HepG2 (cell line): ENCODE data around the gene PYDC2. TPM values are rescaled to one million over a fixed set of nuclear protein-coding genes. Genes with fewer than 3 reads are reported as not detected.

Experiments used
- ATAC-seq: fragments of 200-7000 bp; cut with Tn5 transposase; 3 replicates; pipeline ENCODE4 v1.9.1; 2020; ENCODE audit warnings: mild to moderate bottlenecking, moderate library complexity
- BruUV-seq: library from RNA; stranded (reverse); fragments of 400-500 nt; replicated peaks from 2 replicates; lab custom pipeline; 2021; lab: Mats Ljungman, UMichigan
- CTCF ChIA-PET: fragments of 300-600 bp; formaldehyde crosslinking; extraction: SDS; loops from one replicate; lab custom pipeline; 2021; ENCODE audit warnings: low total read pairs, inconsistent platforms, low intra/inter-chr PET ratio; lab: Yijun Ruan, JAX
- POLR2A ChIA-PET: fragments of 350-600 bp; sonication (Branson Sonifier 250); formaldehyde crosslinking; loops from one replicate; lab custom pipeline; 2020; ENCODE audit warnings: antibody characterized with exemption, inconsistent platforms; lab: Yijun Ruan, JAX
- DNase-seq: peaks from one replicate; pipeline ENCODE4 v3.0.0-alpha.2; 2015; ENCODE audit warnings: low spot score
- FAIRE-seq: peaks from 3 replicates; lab custom pipeline; 2011; peaks lifted over from hg19 to GRCh38; lab: Jason Lieb, UNC
- H2AFZ ChIP-seq: one replicate; pipeline ENCODE4 v1.6.1; 2011; ENCODE audit warnings: low read length, inconsistent platforms
- H3K27ac ChIP-seq: fragments of 300-600 bp; 3 replicates; pipeline ENCODE4 v1.8.0; 2011; ENCODE audit warnings: mixed run types, mild to moderate bottlenecking, mixed read lengths, low read length, inconsistent platforms; ENCODE audit not compliant: insufficient read depth; ENCODE audit errors: extremely low read length
- H3K27me3 ChIP-seq, 2 experiments: fragments of 200-600 bp in 1 of 2; 2 replicates in 1 of 2; 3 replicates in 1 of 2; pipeline versions ENCODE4 v1.6.0 to v1.8.0; 2011; ENCODE audit warnings: low read length in 2 of 2, mild to moderate bottlenecking in 2 of 2, moderate library complexity in 2 of 2, inconsistent platforms in 1 of 2; ENCODE audit not compliant: insufficient read depth in 2 of 2, control insufficient read depth in 1 of 2
- H3K36me3 ChIP-seq, 2 experiments: fragments of 200-600 bp in 1 of 2; replicated peaks in 1 of 2; 2 replicates in 1 of 2; 3 replicates in 1 of 2; pipeline versions ENCODE4 v1.5.1 to v1.8.0; 2011; ENCODE audit warnings: low read length in 2 of 2, inconsistent platforms in 1 of 2; ENCODE audit not compliant: insufficient read depth in 2 of 2, control insufficient read depth in 1 of 2
- H3K4me1 ChIP-seq: 2 replicates; pipeline ENCODE4 v1.5.1; 2012; ENCODE audit warnings: low read length, inconsistent platforms; ENCODE audit not compliant: insufficient read depth
- H3K4me2 ChIP-seq: 2 replicates; pipeline ENCODE4 v1.6.0; 2011; ENCODE audit warnings: low read depth, low read length, inconsistent platforms
- H3K4me3 ChIP-seq, 3 experiments: fragments of 200-600 bp in 1 of 3; sonication (generic), shearing (Covaris generic) in 1 of 3; replicated peaks in 1 of 3; 2 replicates each; pipeline ENCODE4 v1.5.1; 2011 to 2016; ENCODE audit warnings: low read length in 3 of 3, inconsistent platforms in 2 of 3, low read depth in 2 of 3, mild to moderate bottlenecking in 2 of 3, control low read depth in 1 of 3, mixed read lengths in 1 of 3; ENCODE audit not compliant: insufficient read depth in 1 of 3
- H3K79me2 ChIP-seq: one replicate; pipeline ENCODE4 v1.6.1; 2011; ENCODE audit warnings: low read length, inconsistent platforms; ENCODE audit not compliant: insufficient read depth
- H3K9ac ChIP-seq: 2 replicates; pipeline ENCODE4 v1.6.0; 2011; ENCODE audit warnings: mild to moderate bottlenecking, low read depth, low read length, inconsistent platforms; ENCODE audit not compliant: insufficient read depth
- H3K9me3 ChIP-seq: 2 replicates; pipeline ENCODE4 v1.5.1; 2012; ENCODE audit warnings: mild to moderate bottlenecking, low read length
- H4K20me1 ChIP-seq: 2 replicates; pipeline ENCODE4 v1.6.0; 2011; ENCODE audit warnings: inconsistent platforms, mild to moderate bottlenecking, low read length, moderate library complexity; ENCODE audit not compliant: insufficient read depth
- DPF2 ChIP-seq: sonication (generic); formaldehyde crosslinking; IDR thresholded peaks from 2 replicates; pipeline ENCODE4 v1.4.0; 2020; ENCODE audit warnings: mild to moderate bottlenecking, low read depth, missing genetic modification reagents, borderline replicate concordance
- JUN ChIP-seq: sonication (generic); formaldehyde crosslinking; IDR thresholded peaks from 2 replicates; pipeline ENCODE4 v1.4.0; 2020; ENCODE audit warnings: mild to moderate bottlenecking, missing genetic modification reagents
- KLF11 ChIP-seq: IDR thresholded peaks from 2 replicates; pipeline ENCODE4 v1.6.1; 2016; ENCODE audit warnings: missing compliant biosample characterization
- MEIS2 ChIP-seq: sonication (generic); formaldehyde crosslinking; IDR thresholded peaks from 2 replicates; pipeline ENCODE4 v1.9.0; 2021; ENCODE audit warnings: mild to moderate bottlenecking, missing genetic modification reagents
- PCBP2 ChIP-seq: fragments of 200-400 bp; formaldehyde crosslinking; optimal IDR thresholded peaks from 2 replicates; pipeline ENCODE3; 2018; ENCODE audit warnings: low read length, low read depth; ENCODE audit not compliant: poor library complexity, severe bottlenecking
- RAD51 ChIP-seq: fragments of 450-650 bp; IDR thresholded peaks from 2 replicates; pipeline ENCODE4 v1.6.1; 2016; ENCODE audit warnings: borderline replicate concordance
- SP4 ChIP-seq: sonication (generic); formaldehyde crosslinking; IDR thresholded peaks from 2 replicates; pipeline ENCODE4 v1.8.1; 2023; ENCODE audit warnings: mild to moderate bottlenecking, missing genetic modification reagents
- TBX3 ChIP-seq: fragments of 450-650 bp; IDR thresholded peaks from 2 replicates; pipeline ENCODE4 v1.6.1; 2017; ENCODE audit warnings: antibody characterized with exemption, mild to moderate bottlenecking, inconsistent platforms, borderline replicate concordance
- XRCC5 ChIP-seq: fragments of 200-400 bp; formaldehyde crosslinking; optimal IDR thresholded peaks from 2 replicates; pipeline ENCODE3; 2017; ENCODE audit warnings: mild to moderate bottlenecking, low read length
- ZBTB25 ChIP-seq: IDR thresholded peaks from 2 replicates; pipeline ENCODE4 v1.6.1; 2018; ENCODE audit warnings: missing genetic modification reagents
- ZNF572 ChIP-seq: sonication (generic); formaldehyde crosslinking; IDR thresholded peaks from 2 replicates; pipeline ENCODE4 v1.5.1; 2020; ENCODE audit warnings: mild to moderate bottlenecking, missing genetic modification reagents
- WGBS: methylation state at CpG from one replicate; pipeline ENCODE4 v1.1.6; 2017; ENCODE audit warnings: low lambda C conversion rate; 5-methylcytosine and 5-hydroxymethylcytosine counted together
- in situ Hi-C: cut with HindIII; loops from 2 replicates; pipeline ENCODE4 v1.10.0; 2017; ENCODE audit warnings: low pct_unique_long_range_greater_than_20kb; ENCODE audit not compliant: extremely low pct_ligation_motif_present
- intact Hi-C: fragments of 100-400 bp; cut with micrococcal nuclease; formaldehyde crosslinking; loops from one replicate; pipeline ENCODE4 v1.10.0; 2022; ENCODE audit not compliant: unreplicated experiment
- polyA plus RNA-seq, 8 experiments: library from polyadenylated mRNA; depleted of rRNA in 3 of 8; stranded (reverse) in 7 of 8; unstranded in 1 of 8; fragments of >200 nt; fragmentation: Illumina TruSeq in 4 of 8; extraction: Trizol in 4 of 8; gene quantifications; 2 replicates each; pipeline versions ENCODE4 v1.2.1 to v1.2.3, GENCODE V29; 2011 to 2016; ENCODE audit warnings: low read depth in 4 of 8, missing spikeins in 1 of 8, mixed read lengths in 1 of 8; ENCODE audit not compliant: insufficient read depth in 1 of 8
- total RNA-seq, 5 experiments: library from RNA; depleted of rRNA; stranded (reverse); fragments of >200 nt; fragmentation: Illumina TruSeq; extraction: Trizol; gene quantifications; 2 replicates each; pipeline ENCODE4 v1.2.3, GENCODE V29; 2016; ENCODE audit warnings: low read depth in 1 of 5

The PYDC2 gene
- total and polyA plus RNA-seq, 2 of the 13 experiments (the other 11 are each of a cell fraction or from before 2014, with no cell fraction given), result not detected

- Histone ChIP-seq H3K36me3 (no peaks in the 10 kb centered on the region), H3K4me3 (no peak overlapping the region), H3K9me3 (no peaks in the 10 kb centered on the region; the same call in 1 of the 2 replicates), H3K79me2 (no peaks in the 10 kb centered on the region), H2AFZ (no peak overlapping the region), H3K27ac (no peak overlapping the region), H3K4me1 (no peaks in the 10 kb centered on the region), H3K4me2 (no peak overlapping the region), H4K20me1 (no peaks in the 10 kb centered on the region), H3K9ac (no peak overlapping the region), H3K27me3 (no peaks in the 10 kb centered on the region)
- ChIA-PET POLR2A (no interaction called here), CTCF (no interaction called here)
- no peak for FAIRE-seq
- in situ Hi-C loops, result no loop called here
- no TSS peak for BruUV-seq
- no peak for ATAC-seq
- WGBS, result 21% methylated on average over 2 of the region's 2 CpGs
- TF ChIP-seq ZBTB25, result no peak
- no peak for TF ChIP-seq ZNF572 (CRISPR knock-in tag)
- TF ChIP-seq PCBP2, result no peak
- TF ChIP-seq KLF11 (CRISPR knock-in tag), result no peak
- no peak for TF ChIP-seq JUN (CRISPR knock-in tag)
- TF ChIP-seq RAD51, result no peak
- TF ChIP-seq SP4 (CRISPR knock-in tag), result no peak
- TF ChIP-seq DPF2 (CRISPR knock-in tag), result no peak
- TF ChIP-seq XRCC5, result no peak
- no peak for TF ChIP-seq TBX3
- no peak for TF ChIP-seq MEIS2 (CRISPR knock-in tag)
- no peak for DNase-seq
- intact Hi-C loops, result no loop called here
Observed at GRCh38 chr3:191470545-191470944, 9.6 kb downstream of the PYDC2 start.
